Measurements from ENCODE around the gene VANGL1.

- TF ChIP-seq, protein P1, sequence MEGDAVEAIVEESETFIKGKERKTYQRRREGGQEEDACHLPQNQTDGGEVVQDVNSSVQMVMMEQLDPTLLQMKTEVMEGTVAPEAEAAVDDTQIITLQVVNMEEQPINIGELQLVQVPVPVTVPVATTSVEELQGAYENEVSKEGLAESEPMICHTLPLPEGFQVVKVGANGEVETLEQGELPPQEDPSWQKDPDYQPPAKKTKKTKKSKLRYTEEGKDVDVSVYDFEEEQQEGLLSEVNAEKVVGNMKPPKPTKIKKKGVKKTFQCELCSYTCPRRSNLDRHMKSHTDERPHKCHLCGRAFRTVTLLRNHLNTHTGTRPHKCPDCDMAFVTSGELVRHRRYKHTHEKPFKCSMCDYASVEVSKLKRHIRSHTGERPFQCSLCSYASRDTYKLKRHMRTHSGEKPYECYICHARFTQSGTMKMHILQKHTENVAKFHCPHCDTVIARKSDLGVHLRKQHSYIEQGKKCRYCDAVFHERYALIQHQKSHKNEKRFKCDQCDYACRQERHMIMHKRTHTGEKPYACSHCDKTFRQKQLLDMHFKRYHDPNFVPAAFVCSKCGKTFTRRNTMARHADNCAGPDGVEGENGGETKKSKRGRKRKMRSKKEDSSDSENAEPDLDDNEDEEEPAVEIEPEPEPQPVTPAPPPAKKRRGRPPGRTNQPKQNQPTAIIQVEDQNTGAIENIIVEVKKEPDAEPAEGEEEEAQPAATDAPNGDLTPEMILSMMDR (conservative IDR thresholded peaks at IDR 0.05 in 1 of 2, IDR thresholded peaks at IDR 0.05 in 1 of 2; ENCODE audit: extremely low read depth in 1 of 2, insufficient read depth in 1 of 2, low read depth in 1 of 2, low read length in 2 of 2) = no peak
- no peak for TF ChIP-seq EZH2 (IDR thresholded peaks at IDR 0.05; ENCODE audit: borderline replicate concordance, low read length)
These were observed 50.5 kb downstream of the VANGL1 start for GRCh38 chr1:115692224-115692623.
